H9 (cell line): ENCODE measurements around the gene KRT74. TPM values are rescaled to one million over a fixed set of nuclear protein-coding genes. Genes with fewer than 3 reads are reported as not detected.

Experiments used
- DNase-seq: peaks from one replicate; pipeline ENCODE4 v3.0.0-alpha.2; 2017
- H2AFZ ChIP-seq: one replicate; pipeline ENCODE4 v1.6.1; 2013; ENCODE audit warnings: mild to moderate bottlenecking, low read length, control low read depth, moderate library complexity
- H2AK5ac ChIP-seq: 2 replicates; pipeline ENCODE4 v1.6.1; 2013; ENCODE audit warnings: low read length, control low read depth, mixed read lengths; ENCODE audit not compliant: insufficient read length
- H2BK120ac ChIP-seq: one replicate; pipeline ENCODE4 v1.6.1; 2013; ENCODE audit warnings: low read depth, mild to moderate bottlenecking, low read length, control low read depth, inconsistent platforms; ENCODE audit not compliant: poor library complexity, severe bottlenecking
- H2BK12ac ChIP-seq: 2 replicates; pipeline ENCODE4 v1.6.1; 2013; ENCODE audit warnings: low read length, control low read depth, mixed read lengths, low read depth; ENCODE audit not compliant: insufficient read length
- H2BK15ac ChIP-seq: 2 replicates; pipeline ENCODE4 v1.6.1; 2013; ENCODE audit warnings: low read depth, low read length, control low read depth
- H2BK20ac ChIP-seq: one replicate; pipeline ENCODE4 v1.6.1; 2013; ENCODE audit warnings: low read depth, mild to moderate bottlenecking, low read length, control low read depth, inconsistent platforms; ENCODE audit not compliant: poor library complexity, severe bottlenecking
- H2BK5ac ChIP-seq: 2 replicates; pipeline ENCODE4 v1.6.1; 2013; ENCODE audit warnings: low read length, control low read depth, mixed read lengths; ENCODE audit not compliant: insufficient read length
- H3K14ac ChIP-seq: 2 replicates; pipeline ENCODE4 v1.6.1; 2013; ENCODE audit warnings: low read length, control low read depth; ENCODE audit not compliant: insufficient read depth
- H3K18ac ChIP-seq: 2 replicates; pipeline ENCODE4 v1.6.1; 2013; ENCODE audit warnings: low read depth, mild to moderate bottlenecking, mixed read lengths, low read length, control low read depth; ENCODE audit not compliant: insufficient read length
- H3K23ac ChIP-seq: 2 replicates; pipeline ENCODE4 v1.6.1; 2013; ENCODE audit warnings: low read length, control low read depth, mixed read lengths, low read depth; ENCODE audit not compliant: insufficient read length
- H3K23me2 ChIP-seq: 2 replicates; pipeline ENCODE4 v1.6.1; 2013; ENCODE audit warnings: low read depth, mild to moderate bottlenecking, mixed read lengths, low read length, control low read depth; ENCODE audit not compliant: insufficient read length, poor library complexity, severe bottlenecking
- H3K27ac ChIP-seq: 2 replicates; pipeline ENCODE4 v1.5.1; 2013; ENCODE audit warnings: low read length, control low read depth, mixed read lengths, low read depth; ENCODE audit not compliant: insufficient read length
- H3K27me3 ChIP-seq: 2 replicates; pipeline ENCODE4 v1.6.1; 2013; ENCODE audit warnings: low read length, control low read depth, inconsistent platforms; ENCODE audit not compliant: insufficient read depth
- H3K4ac ChIP-seq: 2 replicates; pipeline ENCODE4 v1.6.1; 2013; ENCODE audit warnings: low read depth, mild to moderate bottlenecking, control low read depth, inconsistent platforms, low read length, moderate library complexity
- H3K4me1 ChIP-seq: 2 replicates; pipeline ENCODE4 v1.6.1; 2013; ENCODE audit warnings: low read length, control low read depth, inconsistent platforms; ENCODE audit not compliant: insufficient read depth
- H3K4me2 ChIP-seq: 2 replicates; pipeline ENCODE4 v1.6.1; 2013; ENCODE audit warnings: low read length, control low read depth, mixed read lengths; ENCODE audit not compliant: insufficient read length, insufficient read depth
- H3K56ac ChIP-seq: 2 replicates; pipeline ENCODE4 v1.6.1; 2013; ENCODE audit warnings: low read depth, mild to moderate bottlenecking, mixed read lengths, low read length, control low read depth; ENCODE audit not compliant: insufficient read length
- H3K79me1 ChIP-seq: 2 replicates; pipeline ENCODE4 v1.6.1; 2013; ENCODE audit warnings: low read depth, mild to moderate bottlenecking, moderate library complexity, low read length, control low read depth, inconsistent platforms; ENCODE audit not compliant: insufficient read depth, poor library complexity, severe bottlenecking
- H3K79me2 ChIP-seq: 2 replicates; pipeline ENCODE4 v1.6.1; 2013; ENCODE audit warnings: low read length, control low read depth, inconsistent platforms; ENCODE audit not compliant: insufficient read depth
- H3K9ac ChIP-seq: 2 replicates; pipeline ENCODE4 v1.6.1; 2013; ENCODE audit warnings: low read length, control low read depth, mixed read lengths; ENCODE audit not compliant: insufficient read length; ENCODE audit errors: extremely low read depth
- H3K9me3 ChIP-seq: one replicate; pipeline ENCODE4 v1.6.1; 2013; ENCODE audit warnings: low read depth, low read length, inconsistent platforms; ENCODE audit not compliant: control insufficient read depth
- H3T11ph ChIP-seq: one replicate; pipeline ENCODE4 v1.6.1; 2013; ENCODE audit warnings: mild to moderate bottlenecking, low read length, control low read depth, inconsistent platforms
- H4K20me1 ChIP-seq: one replicate; pipeline ENCODE4 v1.6.1; 2013; ENCODE audit not compliant: control insufficient read depth, insufficient read length, insufficient read depth
- H4K5ac ChIP-seq: 2 replicates; pipeline ENCODE4 v1.6.1; 2013; ENCODE audit warnings: low read depth, mild to moderate bottlenecking, mixed read lengths, low read length, control low read depth; ENCODE audit not compliant: insufficient read length
- H4K8ac ChIP-seq: replicated peaks from 2 replicates; pipeline ENCODE4 v1.6.1; 2013; ENCODE audit warnings: low read length, control low read depth, mixed read lengths, low read depth; ENCODE audit not compliant: insufficient read length
- H4K91ac ChIP-seq: 2 replicates; pipeline ENCODE4 v1.6.1; 2013; ENCODE audit warnings: low read depth, mild to moderate bottlenecking, moderate library complexity, mixed read lengths, low read length, control low read depth; ENCODE audit not compliant: insufficient read length
- H3K27ac Mint-ChIP-seq, 3 experiments: 2 replicates in 2 of 3; 3 replicates in 1 of 3; pipeline ENCODE4 v1.8.0; 2020 to 2021; ENCODE audit warnings: mixed read lengths in 3 of 3, mild to moderate bottlenecking in 1 of 3, moderate library complexity in 1 of 3
- H3K27me3 Mint-ChIP-seq: 2 replicates; pipeline ENCODE4 v1.8.0; 2021; ENCODE audit warnings: low read depth, mild to moderate bottlenecking, moderate library complexity, mixed read lengths
- H3K36me3 Mint-ChIP-seq, 3 experiments: 2 replicates in 2 of 3; 3 replicates in 1 of 3; pipeline ENCODE4 v1.8.0; 2020 to 2021; ENCODE audit warnings: low read depth in 3 of 3, mixed read lengths in 3 of 3; ENCODE audit not compliant: insufficient read depth in 1 of 3
- H3K4me1 Mint-ChIP-seq, 2 experiments: 2 replicates each; pipeline ENCODE4 v1.8.0; 2020; ENCODE audit warnings: mixed read lengths in 2 of 2
- H3K4me3 Mint-ChIP-seq, 2 experiments: 2 replicates in 1 of 2; 3 replicates in 1 of 2; pipeline ENCODE4 v1.8.0; 2020 to 2021; ENCODE audit warnings: mild to moderate bottlenecking in 2 of 2, mixed read lengths in 2 of 2, moderate library complexity in 1 of 2
- H3K9me3 Mint-ChIP-seq, 2 experiments: 2 replicates in 1 of 2; 3 replicates in 1 of 2; pipeline ENCODE4 v1.8.0; 2020; ENCODE audit warnings: mild to moderate bottlenecking in 2 of 2, mixed read lengths in 2 of 2, moderate library complexity in 1 of 2
- WGBS: extraction: QIAGEN DNeasy Blood & Tissue Kit; methylation state at CpG from one replicate; pipeline ENCODE4 v1.1.7; 2013; ENCODE audit warnings: missing lambda C conversion rate, low lambda C conversion rate, mixed read lengths; ENCODE audit not compliant: insufficient read length; ENCODE audit errors: extremely low coverage; 5-methylcytosine and 5-hydroxymethylcytosine counted together
- total RNA-seq: library from RNA; stranded (reverse); gene quantifications from 2 replicates; pipeline ENCODE4 v1.2.1, GENCODE V29; 2021
- TF ChIP-seq, protein P1 (sequence below): fragments of 200-600 bp; sonication (generic); conservative IDR thresholded peaks from 3 replicates; pipeline ENCODE4 v1.8.0; 2021; ENCODE audit warnings: antibody characterized with exemption, mild to moderate bottlenecking

Gene KRT74
- total RNA-seq, 1 experiment from 2014 or later: not detected

DNA sequence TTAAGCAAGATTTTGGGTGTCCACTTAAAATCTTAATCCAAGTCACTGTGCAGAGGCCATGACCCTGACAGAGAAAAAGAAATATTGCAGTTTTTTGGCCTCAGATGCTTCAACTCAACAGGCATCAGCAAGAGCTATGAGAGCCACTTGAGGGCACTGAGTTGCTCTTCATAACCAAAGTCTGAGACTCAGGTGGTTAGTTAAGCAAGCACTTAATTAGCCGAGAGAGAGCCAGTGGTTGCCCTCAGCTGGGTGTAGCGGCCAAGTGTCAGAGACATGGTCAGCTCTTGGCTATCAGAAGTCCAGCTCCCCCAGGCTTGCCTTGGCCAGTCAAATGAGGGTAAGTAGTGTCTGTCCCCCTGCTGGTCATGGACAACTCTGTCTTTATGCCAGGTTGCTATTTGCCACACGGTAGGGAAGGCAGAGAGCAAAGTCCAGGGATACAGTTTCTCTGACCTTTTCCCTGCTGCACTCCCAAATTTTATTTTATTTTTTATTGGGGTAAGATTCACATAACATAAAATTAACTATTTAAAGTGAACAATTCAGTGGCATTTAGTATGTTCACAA is 11.7 kb downstream of the KRT74 start:
- H3K27me3 ChIP-seq: no peaks in the 10 kb centered on the region
- no peak overlapping the region for H2BK15ac ChIP-seq
- peak; percentile 53 for DNase-seq

More for the DNA sequence above, 11.7 kb downstream of the KRT74 start:
- Histone ChIP-seq H2AFZ (no peak overlapping the region), H3K23me2 (no peaks in the 10 kb centered on the region), H4K20me1 (no peaks in the 10 kb centered on the region), H3K79me2 (no peaks in the 10 kb centered on the region), H3K23ac (no peak overlapping the region), H3K4ac (no peak overlapping the region), H2BK120ac (no peak overlapping the region), H4K8ac (no peak overlapping the region), H3K14ac (no peak overlapping the region), H2BK5ac (no peak overlapping the region), H4K5ac (no peak overlapping the region), H3K56ac (no peak overlapping the region), H3K18ac (no peak overlapping the region), H3K4me2 (no peak overlapping the region), H2BK20ac (no peak overlapping the region), H2AK5ac (no peak overlapping the region), H3K79me1 (no peaks in the 10 kb centered on the region), H4K91ac (no peak overlapping the region), H3T11ph (no peak overlapping the region), H3K9me3 (no peaks in the 10 kb centered on the region), H3K27ac (no peak overlapping the region), H3K9ac (no peak overlapping the region), H2BK12ac (no peak overlapping the region), H3K4me1 (no peaks in the 10 kb centered on the region)
- Mint-ChIP-seq H3K4me3 (no peak overlapping the region), H3K27me3 (peaks cover 33% of the 10 kb centered on the region), H3K27ac (no peak overlapping the region), H3K36me3 (no peaks in the 10 kb centered on the region), H3K9me3 (no peaks in the 10 kb centered on the region), H3K4me1 (no peaks in the 10 kb centered on the region)
- WGBS: no CpG with 5 or more reads among the region's 3 CpGs
- TF ChIP-seq, protein P1, sequence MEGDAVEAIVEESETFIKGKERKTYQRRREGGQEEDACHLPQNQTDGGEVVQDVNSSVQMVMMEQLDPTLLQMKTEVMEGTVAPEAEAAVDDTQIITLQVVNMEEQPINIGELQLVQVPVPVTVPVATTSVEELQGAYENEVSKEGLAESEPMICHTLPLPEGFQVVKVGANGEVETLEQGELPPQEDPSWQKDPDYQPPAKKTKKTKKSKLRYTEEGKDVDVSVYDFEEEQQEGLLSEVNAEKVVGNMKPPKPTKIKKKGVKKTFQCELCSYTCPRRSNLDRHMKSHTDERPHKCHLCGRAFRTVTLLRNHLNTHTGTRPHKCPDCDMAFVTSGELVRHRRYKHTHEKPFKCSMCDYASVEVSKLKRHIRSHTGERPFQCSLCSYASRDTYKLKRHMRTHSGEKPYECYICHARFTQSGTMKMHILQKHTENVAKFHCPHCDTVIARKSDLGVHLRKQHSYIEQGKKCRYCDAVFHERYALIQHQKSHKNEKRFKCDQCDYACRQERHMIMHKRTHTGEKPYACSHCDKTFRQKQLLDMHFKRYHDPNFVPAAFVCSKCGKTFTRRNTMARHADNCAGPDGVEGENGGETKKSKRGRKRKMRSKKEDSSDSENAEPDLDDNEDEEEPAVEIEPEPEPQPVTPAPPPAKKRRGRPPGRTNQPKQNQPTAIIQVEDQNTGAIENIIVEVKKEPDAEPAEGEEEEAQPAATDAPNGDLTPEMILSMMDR: peak; percentile 56
